Endothelial cell of umbilical vein (primary cell): ENCODE measurements around the gene EPN3. TPM values are rescaled to one million over a fixed set of nuclear protein-coding genes. Genes with fewer than 3 reads are reported as not detected.

Experiments
- BruUV-seq: library from RNA; stranded (reverse); fragments of 400-500 nt; replicated peaks from 2 replicates; lab custom pipeline; 2021; lab: Mats Ljungman, UMichigan
- CTCF ChIA-PET: fragments of 300-600, 350-600 bp; sonication (Branson Sonifier 250); formaldehyde crosslinking; loops from one replicate; lab custom pipeline; 2021; ENCODE audit warnings: antibody characterized with exemption, inconsistent platforms; lab: Charles Lee
- POLR2A ChIA-PET: fragments of 300-600, 350-600 bp; sonication (Branson Sonifier 250); formaldehyde crosslinking; loops from one replicate; lab custom pipeline; 2021; ENCODE audit warnings: antibody characterized with exemption, inconsistent platforms; lab: Charles Lee
- DNase-seq: peaks from one replicate; pipeline ENCODE4 v3.0.0-alpha.2; 2011; ENCODE audit warnings: low read depth, low spot score
- FAIRE-seq: peaks from 2 replicates; lab custom pipeline; 2011; peaks lifted over from hg19 to GRCh38; lab: Jason Lieb, UNC
- H2AFZ ChIP-seq: 2 replicates; pipeline ENCODE4 v1.6.0; 2012; ENCODE audit warnings: low read depth, low read length, control low read depth, inconsistent platforms
- H3K27ac ChIP-seq: 2 replicates; pipeline ENCODE4 v1.5.1; 2011; ENCODE audit warnings: low read depth, mild to moderate bottlenecking, control low read depth, low read length, moderate library complexity; ENCODE audit not compliant: insufficient read depth
- H3K27me3 ChIP-seq, 2 experiments: 2 replicates each; pipeline versions ENCODE4 v1.6.0 to v1.6.1; 2011; ENCODE audit warnings: low read length in 2 of 2, mixed read lengths in 1 of 2; ENCODE audit not compliant: control insufficient read depth in 2 of 2, insufficient read depth in 2 of 2
- H3K36me3 ChIP-seq, 2 experiments: 2 replicates in 1 of 2; 3 replicates in 1 of 2; pipeline ENCODE4 v1.5.1; 2011; ENCODE audit warnings: low read length in 2 of 2, mild to moderate bottlenecking in 1 of 2, moderate library complexity in 1 of 2; ENCODE audit not compliant: control insufficient read depth in 2 of 2, insufficient read depth in 2 of 2; ENCODE audit errors: extremely low read depth in 1 of 2
- H3K4me1 ChIP-seq: 3 replicates; pipeline ENCODE4 v1.5.1; 2011; ENCODE audit warnings: mild to moderate bottlenecking, low read length; ENCODE audit not compliant: control insufficient read depth, insufficient read depth; ENCODE audit errors: extremely low read depth
- H3K4me2 ChIP-seq: 2 replicates; pipeline ENCODE4 v1.6.1; 2011; ENCODE audit warnings: low read length, control low read depth, mixed read lengths; ENCODE audit not compliant: insufficient read depth
- H3K4me3 ChIP-seq, 3 experiments: fragments of 200-600 bp in 1 of 3; sonication (generic), shearing (Covaris generic) in 1 of 3; replicated peaks in 1 of 3; 2 replicates each; pipeline ENCODE4 v1.5.1; 2011 to 2016; ENCODE audit warnings: control low read depth in 3 of 3, low read length in 3 of 3, mild to moderate bottlenecking in 2 of 3, inconsistent platforms in 1 of 3, low read depth in 1 of 3, moderate library complexity in 1 of 3; ENCODE audit not compliant: insufficient read depth in 1 of 3
- H3K79me2 ChIP-seq: 2 replicates; pipeline ENCODE4 v1.6.0; 2012; ENCODE audit warnings: low read length, inconsistent platforms; ENCODE audit not compliant: control insufficient read depth, insufficient read depth
- H3K9ac ChIP-seq: replicated peaks from 2 replicates; pipeline ENCODE3; 2011; ENCODE audit warnings: low read length, control low read depth; ENCODE audit not compliant: insufficient read depth; ENCODE audit errors: extremely low read depth
- H3K9me1 ChIP-seq: replicated peaks from 3 replicates; pipeline ENCODE4 v1.6.0; 2011; ENCODE audit warnings: mild to moderate bottlenecking, low read length; ENCODE audit not compliant: control insufficient read depth, insufficient read depth; ENCODE audit errors: extremely low read depth
- H3K9me3 ChIP-seq: replicated peaks from 2 replicates; pipeline ENCODE4 v1.5.1; 2012; ENCODE audit warnings: low read length, inconsistent platforms; ENCODE audit not compliant: control insufficient read depth, insufficient read depth
- H4K20me1 ChIP-seq: replicated peaks from 2 replicates; pipeline ENCODE3; 2011; ENCODE audit warnings: mild to moderate bottlenecking, low read length; ENCODE audit not compliant: control insufficient read depth, insufficient read depth; ENCODE audit errors: extremely low read depth
- EZH2 ChIP-seq: IDR thresholded peaks from 2 replicates; pipeline ENCODE4 v1.6.1; 2012; ENCODE audit warnings: borderline replicate concordance, low read depth, mild to moderate bottlenecking, moderate library complexity, low read length, inconsistent platforms; ENCODE audit not compliant: severe bottlenecking
- FOS ChIP-seq: IDR thresholded peaks from 2 replicates; pipeline ENCODE4 v1.6.1; 2011; ENCODE audit warnings: mild to moderate bottlenecking, low read length, moderate library complexity, borderline replicate concordance; ENCODE audit not compliant: insufficient read depth
- GATA2 ChIP-seq: IDR thresholded peaks from 2 replicates; pipeline ENCODE4 v1.7.0; 2011; ENCODE audit warnings: low read depth, mild to moderate bottlenecking, moderate library complexity, mixed read lengths, low read length; ENCODE audit not compliant: insufficient read length, insufficient read depth
- JUN ChIP-seq: IDR thresholded peaks from 2 replicates; pipeline ENCODE4 v1.6.1; 2011; ENCODE audit warnings: borderline replicate concordance, low read depth; ENCODE audit not compliant: insufficient read length, insufficient read depth
- MYC ChIP-seq: IDR thresholded peaks from one replicate; pipeline ENCODE4 v1.6.1; 2011; ENCODE audit warnings: mild to moderate bottlenecking, low read depth, low read length
- POLR2A ChIP-seq: IDR thresholded peaks from 2 replicates; pipeline ENCODE4 v1.6.1; 2012; ENCODE audit warnings: low read depth, mild to moderate bottlenecking, control low read depth, low read length
- POLR2AphosphoS5 ChIP-seq: IDR thresholded peaks from 2 replicates; pipeline ENCODE4 v1.6.1; 2012; ENCODE audit warnings: low read depth, mild to moderate bottlenecking, control low read depth, low read length, moderate library complexity; ENCODE audit not compliant: insufficient read depth
- dilution Hi-C: fragments of 300-500 bp; cut with MboI; formaldehyde crosslinking; loops from one replicate; pipeline ENCODE4 v1.15.0; 2019; ENCODE audit warnings: low sequenced_read_pairs; ENCODE audit not compliant: extremely low pct_ligation_motif_present
- intact Hi-C: fragments of 100-400 bp; cut with micrococcal nuclease; formaldehyde crosslinking; loops from one replicate; pipeline ENCODE4 v1.10.0; 2022
- polyA plus RNA-seq, 4 experiments: library from polyadenylated mRNA; depleted of rRNA in 3 of 4; stranded (reverse) in 3 of 4; unstranded in 1 of 4; fragments of >200 nt; gene quantifications; 2 replicates each; pipeline versions ENCODE4 v1.2.1 to v1.2.3, GENCODE V29; 2011 to 2012; ENCODE audit warnings: missing spikeins in 1 of 4
- total RNA-seq: library from RNA; stranded (reverse); gene quantifications from 2 replicates; pipeline ENCODE4 v1.2.3, GENCODE V29; 2021
- TF ChIP-seq, protein P1 (sequence below): IDR thresholded peaks from 2 replicates; pipeline ENCODE4 v1.6.1; 2011; ENCODE audit not compliant: insufficient read depth, insufficient read length
- TF ChIP-seq, protein P2 (sequence below), 2 donors: IDR thresholded peaks; 1 replicate in 1 of 2; 2 replicates in 1 of 2; pipeline ENCODE4 v1.5.1; 2011; ENCODE audit warnings: low read length in 2 of 2, mild to moderate bottlenecking in 2 of 2, moderate library complexity in 2 of 2, control low read depth in 1 of 2, inconsistent platforms in 1 of 2, low read depth in 1 of 2; ENCODE audit not compliant: insufficient read depth in 1 of 2; ENCODE audit errors: extremely low read depth in 1 of 2

The EPN3 gene
- total and polyA plus RNA-seq, 2 donors (not counting 3 experiments of a cell fraction or from before 2014, with no cell fraction given) = not detected

DNA sequence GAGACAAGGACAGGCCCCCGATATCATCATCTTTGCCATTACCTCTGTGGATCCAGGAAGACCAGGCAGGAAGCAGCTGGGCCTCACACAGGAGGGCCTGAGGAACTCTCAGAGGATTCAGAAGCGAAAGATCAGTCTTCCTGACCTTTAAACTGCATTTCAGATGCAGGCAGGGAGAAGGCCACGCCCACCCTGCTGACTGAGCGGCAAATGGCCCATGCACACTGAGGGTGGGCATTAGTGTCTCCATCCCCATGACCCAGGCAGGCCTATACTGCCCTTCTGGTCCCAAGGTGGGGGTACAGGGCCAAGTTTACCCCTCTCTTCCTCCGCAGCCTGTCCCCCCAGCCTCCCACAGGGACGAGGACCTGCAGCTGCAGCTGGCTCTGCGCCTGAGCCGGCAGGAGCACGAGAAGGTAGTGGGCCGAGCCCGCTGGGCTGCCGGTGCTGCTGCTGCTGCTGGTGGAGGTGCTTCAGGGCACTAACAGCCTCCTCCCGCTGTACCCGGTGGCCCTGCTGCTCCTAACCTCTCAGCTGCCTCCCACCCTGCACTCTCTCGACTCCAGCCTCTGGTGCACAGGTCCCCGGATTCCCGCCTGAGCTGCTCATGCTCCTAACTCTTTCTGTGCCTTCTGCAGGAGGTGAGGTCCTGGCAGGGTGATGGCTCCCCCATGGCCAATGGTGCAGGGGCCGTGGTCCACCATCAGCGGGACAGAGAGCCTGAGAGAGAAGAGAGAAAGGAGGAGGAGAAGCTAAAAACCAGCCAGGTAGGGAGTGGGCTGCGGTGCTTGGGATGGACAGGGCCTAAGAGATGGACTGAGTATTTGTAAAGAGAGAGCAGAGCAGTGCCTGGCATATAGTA lies 6.2 kb downstream of the EPN3 start:
- ChIA-PET POLR2A (no interaction called here), CTCF (interaction anchor here (1.5 to 1.9 kb wide), 2 partner anchors 30 to 60 kb away, joined by 3 to 4 read pairs; partner anchors contain the start of gene RSAD1)
- Histone ChIP-seq H3K4me2 (no peak overlapping the region), H3K4me1 (peaks cover 10% of the 10 kb centered on the region), H2AFZ (no peak overlapping the region), H3K79me2 (no peaks in the 10 kb centered on the region), H3K9ac (no peak overlapping the region), H3K27me3 (no peaks in the 10 kb centered on the region), H4K20me1 (no peaks in the 10 kb centered on the region), H3K9me1 (no peaks in the 10 kb centered on the region), H3K4me3 (no peak overlapping the region), H3K9me3 (no peaks in the 10 kb centered on the region), H3K36me3 (no peaks in the 10 kb centered on the region), H3K27ac (no peak overlapping the region)
- intact Hi-C loops = no loop called here
- TF ChIP-seq FOS (no peak), EZH2 (no peak), JUN (no peak), MYC (no peak), GATA2 (no peak), POLR2AphosphoS5 (no peak), POLR2A (no peak)
- TF ChIP-seq, protein P1, sequence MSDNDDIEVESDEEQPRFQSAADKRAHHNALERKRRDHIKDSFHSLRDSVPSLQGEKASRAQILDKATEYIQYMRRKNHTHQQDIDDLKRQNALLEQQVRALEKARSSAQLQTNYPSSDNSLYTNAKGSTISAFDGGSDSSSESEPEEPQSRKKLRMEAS = no peak
- TF ChIP-seq, protein P2, sequence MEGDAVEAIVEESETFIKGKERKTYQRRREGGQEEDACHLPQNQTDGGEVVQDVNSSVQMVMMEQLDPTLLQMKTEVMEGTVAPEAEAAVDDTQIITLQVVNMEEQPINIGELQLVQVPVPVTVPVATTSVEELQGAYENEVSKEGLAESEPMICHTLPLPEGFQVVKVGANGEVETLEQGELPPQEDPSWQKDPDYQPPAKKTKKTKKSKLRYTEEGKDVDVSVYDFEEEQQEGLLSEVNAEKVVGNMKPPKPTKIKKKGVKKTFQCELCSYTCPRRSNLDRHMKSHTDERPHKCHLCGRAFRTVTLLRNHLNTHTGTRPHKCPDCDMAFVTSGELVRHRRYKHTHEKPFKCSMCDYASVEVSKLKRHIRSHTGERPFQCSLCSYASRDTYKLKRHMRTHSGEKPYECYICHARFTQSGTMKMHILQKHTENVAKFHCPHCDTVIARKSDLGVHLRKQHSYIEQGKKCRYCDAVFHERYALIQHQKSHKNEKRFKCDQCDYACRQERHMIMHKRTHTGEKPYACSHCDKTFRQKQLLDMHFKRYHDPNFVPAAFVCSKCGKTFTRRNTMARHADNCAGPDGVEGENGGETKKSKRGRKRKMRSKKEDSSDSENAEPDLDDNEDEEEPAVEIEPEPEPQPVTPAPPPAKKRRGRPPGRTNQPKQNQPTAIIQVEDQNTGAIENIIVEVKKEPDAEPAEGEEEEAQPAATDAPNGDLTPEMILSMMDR (IDR thresholded peaks at IDR 0.05; ENCODE audit: extremely low read depth in 1 of 2, insufficient read depth in 1 of 2, low read depth in 1 of 2, low read length in 2 of 2) = no peak
- no peak for FAIRE-seq
- dilution Hi-C loops = no loop called here
- DNase-seq = no peak
- BruUV-seq = no TSS peak
